GM19455 (cell line): ENCODE data around the gene PLA2G2E.

Experiments used
- ATAC-seq: cut with Tn5 transposase; IDR thresholded peaks from one replicate; pipeline ENCODE4 v1.9.1; 2021; ENCODE audit not compliant: unreplicated experiment

Gene PLA2G2E, protein sequence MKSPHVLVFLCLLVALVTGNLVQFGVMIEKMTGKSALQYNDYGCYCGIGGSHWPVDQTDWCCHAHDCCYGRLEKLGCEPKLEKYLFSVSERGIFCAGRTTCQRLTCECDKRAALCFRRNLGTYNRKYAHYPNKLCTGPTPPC

DNA sequence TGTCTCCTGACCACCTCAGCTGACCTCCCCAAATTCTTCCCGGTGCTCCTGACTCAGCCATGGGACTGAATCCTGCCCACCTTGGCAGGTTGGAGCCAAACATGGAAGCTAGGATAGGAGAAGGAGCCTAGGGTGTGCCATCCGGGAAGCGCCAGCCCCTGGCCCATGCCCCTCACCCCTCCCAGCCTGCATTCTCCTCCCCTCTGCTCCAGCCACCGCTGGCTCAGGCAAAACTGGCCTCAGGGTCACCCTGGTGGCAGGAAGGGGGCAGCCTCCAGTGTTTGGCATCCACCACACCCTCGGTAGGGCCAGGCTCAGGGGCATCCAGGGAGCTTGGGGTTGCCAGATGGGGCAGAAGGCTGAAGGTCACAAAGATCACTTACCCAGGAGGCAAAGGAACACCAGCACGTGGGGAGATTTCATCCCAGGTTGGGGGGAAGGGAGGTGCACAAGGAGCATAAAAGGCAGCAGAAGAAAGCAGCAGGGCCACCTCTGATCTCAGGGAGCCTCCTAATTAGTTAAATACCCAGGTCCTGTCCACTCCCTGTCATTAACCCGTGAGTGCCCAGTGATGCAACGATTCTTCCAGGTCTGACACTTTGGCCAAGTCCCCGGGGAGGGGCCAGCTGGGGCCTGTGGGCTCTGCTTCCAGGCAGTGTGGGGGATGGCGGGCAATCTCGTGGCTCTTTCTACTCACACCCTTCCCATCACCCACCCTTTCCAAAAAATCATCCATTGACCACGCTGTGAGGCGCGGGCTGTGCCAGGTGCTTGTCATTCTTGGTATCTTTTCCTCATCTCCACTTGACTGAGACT, at the start of gene PLA2G2E:
Gene PLA2G2E (minus strand): TSS at position 481 of the 816 bp plus-strand sequence. CDS start 58 bp downstream, at position 423.
- no peak for ATAC-seq

DNA sequence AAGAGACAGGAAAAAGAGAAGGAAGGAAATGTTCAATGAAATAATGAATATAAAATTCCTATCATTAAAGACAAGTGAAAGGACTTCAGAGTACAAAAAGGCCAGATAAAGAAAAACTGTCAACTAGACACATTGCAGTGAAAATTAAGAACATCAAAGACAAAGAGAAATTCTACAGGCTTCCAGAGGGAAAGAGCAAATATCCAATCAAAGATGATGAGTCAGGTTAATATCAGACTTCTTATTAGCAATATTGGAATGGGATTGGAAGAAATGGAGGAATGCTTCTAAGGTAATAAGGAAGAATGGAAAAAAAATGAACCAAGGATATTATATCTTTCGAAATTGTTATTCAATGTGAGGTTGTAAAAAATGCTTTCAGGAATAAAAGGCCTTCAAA, 48.2 kb upstream of the PLA2G2E start:
- no peak for ATAC-seq

DNA sequence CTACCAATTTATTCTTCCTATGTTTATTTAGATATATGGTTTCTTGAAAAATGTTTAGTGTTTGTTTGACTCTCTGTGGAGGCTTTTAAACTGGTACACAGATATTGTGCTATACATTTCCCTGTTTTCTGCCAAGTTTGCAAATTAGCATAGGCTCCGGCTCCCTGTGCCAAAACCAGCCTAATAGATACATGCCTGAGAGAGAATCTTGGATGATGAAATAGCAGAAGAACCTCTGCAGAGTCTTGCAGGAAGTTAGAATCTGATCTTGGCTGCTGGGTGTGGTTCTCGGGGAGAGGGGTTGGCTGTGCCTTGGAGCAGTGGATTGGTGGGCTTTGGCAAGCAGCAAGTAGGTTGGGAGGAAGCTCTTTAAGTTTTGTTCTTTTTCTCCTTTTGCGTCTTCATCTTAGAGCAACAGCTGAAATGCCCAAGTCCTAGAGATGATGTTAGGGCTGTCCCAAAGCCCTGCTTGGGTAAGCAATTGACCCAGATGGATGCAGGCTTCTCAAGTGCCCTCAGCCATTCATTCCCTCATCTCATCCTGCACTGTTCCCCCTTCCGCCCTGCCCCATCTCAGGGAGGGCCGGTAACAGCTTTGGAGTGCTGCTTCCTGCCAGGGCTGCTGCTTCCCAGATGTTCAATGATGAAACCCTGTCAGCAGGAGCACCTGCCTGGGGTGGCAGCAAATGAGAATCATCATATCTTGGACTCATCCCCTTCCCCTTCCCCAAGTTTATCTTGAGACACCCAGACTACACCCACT, 46.7 kb upstream of the PLA2G2E start:
- no peak for ATAC-seq

DNA sequence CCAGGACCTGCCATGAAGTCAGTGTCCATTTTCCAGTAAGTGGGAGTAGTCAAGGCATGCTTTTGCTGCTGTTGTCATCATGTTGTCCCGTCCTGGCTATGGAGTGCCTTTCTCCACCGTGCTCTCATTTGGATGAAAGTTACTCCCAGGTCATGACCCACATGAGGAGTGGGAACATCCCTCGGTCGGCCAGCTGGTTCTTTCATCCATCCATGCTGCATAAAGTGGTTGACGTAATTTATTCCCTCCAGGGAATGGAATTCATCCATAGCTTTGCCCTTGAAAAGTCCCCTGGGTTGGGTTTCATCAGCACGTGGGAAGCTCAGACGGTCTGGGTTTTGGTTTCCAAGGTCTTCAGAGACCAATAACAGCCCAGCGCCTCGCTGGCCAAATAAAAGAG, 44.4 kb upstream of the PLA2G2E start:
- ATAC-seq = no peak

DNA sequence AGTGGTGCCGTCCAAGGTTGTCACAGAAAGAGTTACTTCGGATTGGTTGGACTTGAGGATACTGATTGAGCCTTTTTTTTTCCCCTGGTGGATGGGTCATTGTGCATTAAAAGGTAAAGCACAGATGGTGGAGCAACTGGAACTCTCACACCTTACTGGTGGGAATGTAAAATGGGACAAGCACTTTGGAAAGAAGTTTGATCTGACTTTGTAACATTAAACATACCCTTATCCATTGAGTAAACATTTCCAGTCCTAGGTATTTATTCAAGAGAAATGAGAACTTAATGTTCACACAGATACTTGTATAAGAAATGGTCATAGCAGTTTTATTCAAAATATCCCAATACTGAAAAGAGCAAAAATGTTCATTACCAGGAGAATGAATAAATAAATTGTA, 41.1 kb upstream of the PLA2G2E start:
- ATAC-seq = no peak

DNA sequence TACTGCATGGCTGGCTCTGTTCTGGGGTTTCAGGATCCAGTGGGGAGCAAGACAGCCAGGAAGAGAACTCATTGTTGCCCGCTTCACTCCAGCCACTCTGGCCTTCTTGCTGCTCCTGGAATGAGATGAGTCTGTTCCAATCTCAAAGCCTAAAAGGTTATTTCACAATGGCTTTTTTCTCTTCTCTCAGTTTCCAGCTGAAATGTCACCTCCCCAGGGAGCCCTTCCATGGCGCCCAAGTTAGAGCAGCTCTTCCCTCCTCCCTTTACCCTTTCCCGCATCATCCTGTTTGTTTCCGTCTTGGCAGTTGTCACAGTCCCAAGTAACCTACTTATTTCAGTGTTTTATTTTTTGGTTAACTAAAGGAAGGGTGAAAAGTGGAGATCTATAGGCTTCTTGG, 40.2 kb upstream of the PLA2G2E start:
- ATAC-seq = no peak

DNA sequence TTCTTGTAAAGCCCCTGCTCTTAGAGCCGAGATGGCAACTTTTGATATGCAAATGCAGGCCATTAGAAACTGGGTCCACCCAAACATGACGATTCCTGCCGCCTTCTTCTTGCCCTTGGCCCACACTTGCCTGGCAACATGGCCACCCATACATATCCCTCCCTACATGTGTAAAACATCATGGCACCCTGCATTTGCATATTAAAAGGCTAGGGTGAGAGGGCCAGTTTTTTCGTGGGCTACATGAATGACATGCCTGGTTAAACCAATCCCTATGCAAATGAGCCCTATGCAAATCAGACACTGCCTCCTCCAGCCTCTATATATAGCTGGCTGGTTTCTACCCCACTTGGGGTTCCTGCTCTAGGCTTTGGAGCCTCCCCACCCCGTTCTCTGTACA, 37.2 kb upstream of the PLA2G2E start:
- no peak for ATAC-seq

DNA sequence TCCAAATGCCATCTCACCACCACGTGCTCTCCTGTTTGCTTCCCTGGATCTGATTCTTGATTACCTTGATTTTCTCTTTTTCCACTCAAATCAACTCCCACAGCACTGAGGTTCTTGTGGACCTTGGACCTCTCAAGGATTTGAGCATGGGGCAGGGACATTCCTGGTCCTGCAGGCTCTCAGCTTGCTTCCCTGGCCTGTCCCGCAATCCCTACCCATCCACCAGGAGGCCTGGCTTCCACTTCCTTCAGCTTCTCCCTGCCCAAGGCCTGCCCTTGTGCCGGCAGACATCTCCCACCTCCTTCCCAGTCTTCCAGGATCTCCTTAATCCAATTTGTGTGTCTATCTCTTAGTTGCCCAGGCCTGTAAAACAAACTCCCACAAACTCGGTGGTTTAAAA, 34.4 kb upstream of the PLA2G2E start:
- no peak for ATAC-seq

DNA sequence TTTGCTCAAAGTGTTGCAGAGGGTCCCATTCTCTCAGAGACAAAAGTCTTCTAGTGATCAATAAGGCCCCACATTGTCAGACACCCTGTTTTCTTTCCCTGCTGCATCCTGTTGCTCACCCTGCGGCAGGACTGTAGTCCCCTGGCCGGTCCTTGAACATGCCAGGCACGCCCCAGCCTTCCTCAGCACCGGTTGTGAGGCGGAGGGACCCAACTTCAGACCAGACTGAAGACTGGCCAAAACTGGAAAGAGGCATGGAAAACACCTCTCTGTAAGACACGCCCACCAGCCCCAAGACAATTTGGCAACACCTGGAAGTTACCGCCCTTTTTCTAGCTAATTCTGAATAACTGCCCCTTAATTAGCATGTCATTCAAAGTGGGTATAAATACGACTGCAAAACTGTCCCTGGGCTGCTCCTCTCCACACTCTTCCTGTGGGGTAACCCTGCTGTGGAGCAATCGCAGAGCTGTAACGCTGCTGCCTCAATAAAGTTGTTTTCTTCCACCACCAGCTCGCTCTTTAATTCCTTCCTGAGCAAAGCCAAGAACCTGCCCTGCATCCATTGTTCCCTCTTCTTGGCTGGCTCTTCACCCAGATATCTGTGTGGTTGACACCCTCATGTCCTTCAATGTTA, 32.2 kb upstream of the PLA2G2E start:
- ATAC-seq = no peak

DNA sequence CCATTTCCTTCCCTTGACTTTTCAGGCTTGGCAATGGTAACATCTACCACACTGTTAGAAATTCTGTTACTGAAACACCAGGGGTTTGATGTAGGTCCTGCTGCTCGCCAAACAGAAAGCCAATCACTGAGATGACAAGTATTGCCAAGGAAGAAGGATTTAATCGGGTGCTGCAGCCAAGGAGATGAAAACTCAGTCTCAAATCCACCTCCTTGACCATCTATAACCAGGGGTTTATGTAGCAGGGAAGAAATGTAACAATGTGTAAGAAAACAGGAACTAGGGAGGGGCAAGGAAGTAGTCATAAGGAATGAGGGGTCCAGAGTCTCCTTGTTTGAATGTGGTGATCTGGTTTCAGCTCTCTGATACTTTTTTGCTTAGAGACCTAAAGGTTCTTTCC, 30.6 kb upstream of the PLA2G2E start:
- no peak for ATAC-seq

DNA sequence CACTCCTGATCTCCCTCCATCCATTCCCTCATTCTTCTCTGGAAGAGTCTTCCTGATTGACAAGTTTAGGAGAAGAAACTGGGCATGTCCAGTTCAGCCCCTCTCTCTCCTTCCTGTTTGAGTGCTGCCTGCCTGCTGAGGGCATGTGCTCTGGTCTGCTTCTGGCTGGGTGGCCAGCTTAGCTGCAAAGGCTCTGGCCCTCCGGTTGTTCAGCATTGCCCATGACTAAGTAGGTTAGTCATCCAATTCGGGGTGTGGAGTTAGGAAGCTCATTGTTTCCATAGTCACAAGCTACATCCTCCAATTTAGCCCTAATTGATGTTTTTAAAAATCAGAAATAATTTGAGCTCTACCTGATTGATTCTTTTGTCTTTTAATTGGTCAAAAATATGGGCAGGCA, 25.6 kb upstream of the PLA2G2E start:
- no peak for ATAC-seq

DNA sequence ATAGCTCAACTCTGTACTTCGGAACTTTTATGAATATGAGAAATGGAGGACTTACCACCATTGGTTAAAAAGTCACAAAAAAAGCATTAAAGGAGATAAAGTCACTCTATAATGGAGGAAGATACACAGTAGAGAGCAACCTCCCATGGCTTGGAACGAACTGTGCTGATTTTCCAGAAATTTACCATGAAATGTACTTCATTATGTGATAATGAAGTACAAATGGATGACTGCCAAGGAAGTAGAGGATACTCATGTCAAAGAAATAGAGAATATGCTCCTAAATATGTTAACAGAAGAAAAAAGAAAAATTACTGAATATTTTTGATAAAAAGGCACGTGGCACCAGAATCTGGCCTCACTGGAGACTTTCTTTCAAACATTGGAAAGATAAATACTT, 23.6 kb upstream of the PLA2G2E start:
- ATAC-seq = no peak

DNA sequence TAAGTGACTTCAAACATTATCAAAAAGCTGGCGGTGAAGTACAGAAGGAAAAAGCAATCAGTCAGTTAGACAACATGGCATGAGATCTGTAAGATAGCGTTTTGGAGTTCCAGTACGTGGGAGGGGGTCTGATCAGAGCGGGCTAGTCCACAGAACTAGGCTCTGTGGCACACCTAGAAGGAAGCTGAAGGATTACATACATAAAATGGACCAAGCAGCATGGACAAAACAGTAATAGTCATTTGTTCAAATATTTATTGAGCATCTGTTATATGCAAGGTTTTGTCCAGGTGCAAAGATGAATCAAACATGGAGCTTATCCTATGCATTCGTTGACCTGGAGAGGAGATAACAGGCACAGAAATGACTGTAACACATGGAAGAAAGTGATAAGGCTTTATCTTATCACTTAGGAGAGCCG, 22.9 kb upstream of the PLA2G2E start:
- ATAC-seq = no peak

DNA sequence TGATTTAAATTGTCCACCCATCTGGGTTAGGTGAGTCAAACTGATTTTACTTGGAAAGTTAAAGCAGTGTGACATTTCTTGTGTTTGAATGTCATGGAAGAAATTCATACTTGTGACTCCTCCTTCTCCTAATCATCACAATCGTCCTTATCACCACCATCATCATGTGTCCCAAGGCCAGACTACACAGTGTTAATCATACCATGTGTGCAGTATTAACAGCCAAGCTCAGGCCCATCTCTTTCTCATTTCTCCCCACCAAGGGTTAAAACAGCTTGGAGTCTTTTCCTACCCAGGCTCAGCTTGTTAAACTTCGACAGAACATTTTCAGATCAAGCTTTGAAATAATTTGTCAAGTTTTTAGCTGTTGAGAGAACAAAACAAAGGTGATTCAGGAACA, 22.5 kb upstream of the PLA2G2E start:
- no peak for ATAC-seq

DNA sequence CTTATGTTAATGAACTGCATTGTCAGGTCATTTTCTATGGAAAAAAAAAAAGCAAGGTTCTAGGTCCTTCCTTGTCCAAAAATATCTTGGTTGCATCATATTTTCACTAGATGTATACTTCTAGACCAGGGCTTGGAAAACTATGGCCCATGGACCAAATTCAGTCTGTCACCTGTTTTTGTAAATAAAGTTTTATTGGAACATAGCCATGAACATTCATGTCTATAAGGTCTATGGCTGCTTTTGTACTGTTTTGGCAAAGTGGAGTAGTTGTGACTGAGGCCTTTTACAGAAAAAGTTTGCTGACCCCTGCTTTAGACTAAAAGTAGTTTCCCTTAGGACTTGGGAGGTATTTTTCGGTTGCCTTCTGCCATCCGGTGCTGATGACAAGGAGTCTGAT, 19.2 kb upstream of the PLA2G2E start:
- no peak for ATAC-seq

DNA sequence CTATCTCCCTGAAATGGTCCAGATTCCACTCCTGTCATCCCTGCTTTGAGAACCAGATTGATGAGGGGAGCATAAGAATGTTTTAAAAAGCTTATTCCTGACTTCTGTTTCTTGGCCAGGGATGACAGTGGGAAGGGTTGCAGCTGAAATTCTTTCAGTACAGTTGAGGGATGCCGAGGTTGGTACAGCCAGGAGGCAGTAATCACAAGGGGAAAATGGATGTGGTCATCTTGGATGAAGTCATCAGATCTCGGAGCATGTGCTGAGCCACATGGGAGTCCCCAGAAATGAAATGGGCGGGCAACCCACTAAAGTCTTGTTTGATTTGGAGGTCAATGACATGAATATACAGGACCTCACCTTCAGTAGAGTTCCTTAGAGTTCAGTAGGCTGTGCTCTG, 18.7 kb upstream of the PLA2G2E start:
- no peak for ATAC-seq

DNA sequence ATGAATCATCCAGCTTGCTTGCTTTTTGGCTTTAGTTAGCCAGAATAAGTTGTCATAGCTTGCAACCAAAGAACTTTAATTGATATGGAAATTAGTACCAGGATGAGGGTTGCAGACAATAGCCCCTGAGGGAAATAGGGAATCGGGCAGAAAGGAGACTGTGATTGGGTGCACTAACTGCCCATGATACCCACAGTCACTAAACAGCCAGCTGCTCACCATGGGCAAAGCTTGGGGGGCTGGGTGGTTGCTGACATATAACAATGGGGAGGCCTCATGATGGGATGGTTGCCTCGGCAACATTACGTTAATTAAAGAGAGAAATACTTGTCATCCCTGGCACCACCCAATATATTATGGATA, 17.8 kb upstream of the PLA2G2E start:
- no peak for ATAC-seq

DNA sequence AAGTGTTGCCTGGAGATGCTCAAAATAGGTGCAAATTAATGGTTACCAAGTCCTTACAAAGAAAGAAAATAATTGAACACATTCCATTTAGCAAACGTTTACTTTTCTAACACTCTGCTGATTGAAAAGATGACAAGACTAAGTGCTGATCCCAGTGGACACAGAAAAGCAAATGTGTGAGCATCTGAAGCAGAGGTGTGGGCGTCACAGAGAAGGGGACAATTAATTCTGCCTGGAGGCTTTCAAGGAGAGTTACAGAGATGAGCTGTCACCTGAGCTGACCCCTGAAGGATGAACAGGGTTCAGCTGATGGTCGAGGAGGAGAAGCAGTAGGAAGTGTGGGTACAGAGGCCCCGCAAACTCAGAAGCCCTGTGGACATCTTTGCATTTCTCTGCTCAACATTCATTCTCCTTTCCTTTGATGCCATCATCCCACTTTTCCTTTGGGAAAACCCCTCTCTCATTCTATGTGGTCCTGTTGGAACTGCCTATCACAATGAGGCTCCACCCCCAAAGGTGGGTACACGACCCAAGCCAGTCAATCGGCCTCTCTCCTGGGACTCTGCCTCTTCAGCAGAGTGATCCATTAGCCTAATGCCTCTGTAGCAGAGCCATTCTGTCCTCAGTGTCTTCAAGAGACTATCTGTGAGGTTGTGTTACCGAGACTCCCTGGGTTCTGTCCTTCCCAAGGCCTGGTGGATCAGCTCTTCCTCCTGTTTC, 17.2 kb upstream of the PLA2G2E start:
- ATAC-seq = no peak

DNA sequence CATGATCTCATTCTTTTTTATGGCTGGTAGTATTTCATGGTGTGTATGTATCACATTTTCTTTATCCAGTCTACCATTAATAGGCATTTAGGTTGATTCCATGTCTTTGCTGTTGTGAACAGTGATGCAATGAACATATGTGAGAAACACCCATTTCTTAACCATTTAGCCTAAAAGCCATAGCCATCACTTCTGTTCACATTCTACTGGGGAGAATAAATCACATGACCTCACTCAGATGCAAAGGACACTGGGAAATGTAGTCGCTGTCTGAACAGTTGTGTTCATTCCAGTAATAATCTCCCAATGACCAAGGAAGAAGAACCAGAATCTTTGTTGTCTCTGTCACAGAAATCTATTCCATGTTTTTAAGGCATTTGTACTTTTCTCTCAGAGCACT, 15.1 kb upstream of the PLA2G2E start:
- no peak for ATAC-seq

DNA sequence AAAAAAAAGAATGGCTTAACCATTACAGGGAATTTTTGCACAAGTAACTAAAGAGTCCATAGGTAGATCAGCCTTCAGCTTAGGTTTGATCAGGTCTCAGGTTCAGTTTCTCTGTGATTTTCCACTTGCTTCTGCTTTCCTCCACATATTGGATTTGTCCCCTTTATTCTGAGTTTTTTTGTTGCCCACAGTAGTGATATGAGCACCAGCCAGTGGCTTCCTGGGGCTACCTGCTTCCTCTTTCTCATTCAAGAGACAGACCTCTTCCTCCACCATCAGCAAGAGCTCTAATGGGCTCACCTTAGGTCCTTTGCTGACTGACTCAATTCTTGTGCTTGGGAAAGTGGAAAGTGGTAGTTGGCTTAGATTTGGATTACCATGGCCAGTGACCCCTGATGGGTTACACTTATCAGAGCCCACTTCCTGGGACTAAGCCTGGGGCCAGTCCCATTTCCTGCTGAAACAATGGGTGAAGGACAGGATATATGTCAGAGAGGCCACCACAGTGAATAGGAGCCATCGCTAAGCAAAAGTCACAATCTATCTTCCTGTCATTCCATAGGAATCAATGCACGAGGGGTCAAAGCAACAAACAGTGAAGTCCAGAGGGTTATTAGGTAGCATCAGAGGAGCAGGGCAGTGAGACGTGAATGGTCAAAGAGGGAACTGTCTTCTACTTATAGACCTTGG, 12.8 kb upstream of the PLA2G2E start:
- ATAC-seq = no peak

DNA sequence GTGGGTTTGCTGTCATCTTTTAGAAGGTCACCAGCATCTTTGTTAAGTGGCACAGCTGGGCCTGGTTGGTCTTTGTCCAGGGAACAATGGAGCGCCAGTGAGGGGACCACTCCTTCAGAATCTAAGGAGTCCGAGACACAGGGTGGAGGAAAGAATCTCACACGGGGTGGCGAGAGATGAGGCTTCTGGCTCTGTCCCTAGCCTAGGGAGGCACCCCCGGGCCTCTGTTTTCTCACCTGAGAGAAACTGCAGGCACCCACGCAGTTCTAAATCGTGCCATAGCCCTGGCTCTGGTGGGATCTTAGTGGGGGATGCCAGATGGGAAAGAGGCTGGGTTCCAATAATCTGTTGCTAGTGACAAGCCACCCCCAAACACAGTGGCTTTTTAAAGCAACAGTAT, 10.9 kb upstream of the PLA2G2E start:
- no peak for ATAC-seq
